IMR-90 (cell line): ENCODE measurements around the gene MTNR1B. TPM values are rescaled to one million over a fixed set of nuclear protein-coding genes. Genes with fewer than 3 reads are reported as not detected.

ENCODE experiments used
- ATAC-seq: fragments of 200-7000 bp; cut with Tn5 transposase; 2 replicates; pipeline ENCODE4 v1.9.1; 2020; ENCODE audit warnings: low read depth, mild to moderate bottlenecking, moderate library complexity
- BruUV-seq: library from RNA; stranded (reverse); fragments of 400-500 nt; replicated peaks from 2 replicates; lab custom pipeline; 2021; lab: Mats Ljungman, UMichigan
- CTCF ChIA-PET: fragments of 300-600 bp; formaldehyde crosslinking; extraction: SDS; loops from one replicate; lab custom pipeline; 2021; ENCODE audit warnings: antibody characterized with exemption; lab: Yijun Ruan, JAX
- POLR2A ChIA-PET: fragments of 300-600 bp; sonication (Branson Sonifier 250); formaldehyde crosslinking; loops from one replicate; lab custom pipeline; 2022; ENCODE audit warnings: antibody characterized with exemption; ENCODE audit not compliant: unreplicated experiment; lab: Charles Lee
- DNase-seq: peaks from one replicate; pipeline ENCODE4 v3.0.0; 2013
- H2AFZ ChIP-seq: replicated peaks from 2 replicates; pipeline ENCODE3; 2013; ENCODE audit warnings: low read length, mild to moderate bottlenecking; ENCODE audit not compliant: poor library complexity
- H2AK5ac ChIP-seq: 2 replicates; pipeline ENCODE4 v1.6.1; 2013; ENCODE audit warnings: low read depth, low read length, inconsistent platforms
- H2AK9ac ChIP-seq: replicated peaks from 2 replicates; pipeline ENCODE3; 2013; ENCODE audit warnings: mild to moderate bottlenecking, low read depth, low read length, moderate library complexity; ENCODE audit not compliant: poor library complexity
- H2BK120ac ChIP-seq: 2 replicates; pipeline ENCODE4 v1.6.1; 2013; ENCODE audit warnings: low read depth, low read length, inconsistent platforms
- H2BK15ac ChIP-seq: 3 replicates; pipeline ENCODE4 v1.6.1; 2013; ENCODE audit warnings: low read depth, low read length, inconsistent platforms
- H2BK20ac ChIP-seq: 2 replicates; pipeline ENCODE4 v1.6.1; 2013; ENCODE audit warnings: low read depth, mild to moderate bottlenecking, inconsistent platforms, low read length, moderate library complexity
- H2BK5ac ChIP-seq: 2 replicates; pipeline ENCODE4 v1.6.1; 2013; ENCODE audit warnings: mild to moderate bottlenecking, low read depth, low read length, inconsistent platforms; ENCODE audit not compliant: poor library complexity, severe bottlenecking
- H3K14ac ChIP-seq: replicated peaks from 2 replicates; pipeline ENCODE4 v1.6.1; 2013; ENCODE audit warnings: low read depth, low read length, inconsistent platforms
- H3K18ac ChIP-seq: 2 replicates; pipeline ENCODE4 v1.6.1; 2013; ENCODE audit warnings: low read depth, low read length, control low read depth
- H3K23ac ChIP-seq: 2 replicates; pipeline ENCODE4 v1.6.1; 2013; ENCODE audit warnings: low read depth, low read length, inconsistent platforms
- H3K27ac ChIP-seq: 2 replicates; pipeline ENCODE4 v1.5.1; 2013; ENCODE audit warnings: mild to moderate bottlenecking, control low read depth, low read length; ENCODE audit not compliant: insufficient read depth
- H3K27me3 ChIP-seq: 2 replicates; pipeline ENCODE4 v1.6.1; 2013; ENCODE audit warnings: low read length; ENCODE audit not compliant: control insufficient read depth, insufficient read depth
- H3K36me3 ChIP-seq: 2 replicates; pipeline ENCODE4 v1.6.1; 2013; ENCODE audit warnings: low read length, mixed read lengths; ENCODE audit not compliant: control insufficient read depth, insufficient read depth
- H3K4ac ChIP-seq: 2 replicates; pipeline ENCODE4 v1.6.1; 2013; ENCODE audit warnings: low read depth, low read length, inconsistent platforms
- H3K4me1 ChIP-seq: 2 replicates; pipeline ENCODE4 v1.6.1; 2013; ENCODE audit warnings: low read length, mixed read lengths; ENCODE audit not compliant: control insufficient read depth, insufficient read depth
- H3K4me2 ChIP-seq: 2 replicates; pipeline ENCODE4 v1.6.1; 2013; ENCODE audit warnings: low read depth, mild to moderate bottlenecking, control low read depth, low read length, moderate library complexity
- H3K4me3 ChIP-seq: 2 replicates; pipeline ENCODE4 v1.5.1; 2013; ENCODE audit warnings: low read depth, mild to moderate bottlenecking, control low read depth, low read length, moderate library complexity; ENCODE audit not compliant: insufficient read depth
- H3K56ac ChIP-seq: 2 replicates; pipeline ENCODE4 v1.6.1; 2013; ENCODE audit warnings: low read length, inconsistent platforms; ENCODE audit not compliant: insufficient read depth; ENCODE audit errors: extremely low read depth
- H3K79me1 ChIP-seq, 2 experiments: 2 replicates each; pipeline ENCODE4 v1.6.1; 2013; ENCODE audit warnings: low read length in 2 of 2, inconsistent platforms in 1 of 2, low read depth in 1 of 2
- H3K9ac ChIP-seq: 2 replicates; pipeline ENCODE4 v1.6.1; 2013; ENCODE audit warnings: low read depth, low read length, control low read depth
- H3K9me1 ChIP-seq: 2 replicates; pipeline ENCODE4 v1.6.1; 2013; ENCODE audit warnings: low read length, inconsistent platforms; ENCODE audit not compliant: insufficient read depth
- H3K9me3 ChIP-seq: 2 replicates; pipeline ENCODE4 v1.6.1; 2013; ENCODE audit warnings: low read length; ENCODE audit not compliant: control insufficient read depth, insufficient read depth
- H4K20me1 ChIP-seq: 2 replicates; pipeline ENCODE4 v1.6.1; 2013; ENCODE audit warnings: low read length, inconsistent platforms; ENCODE audit not compliant: insufficient read depth
- H4K5ac ChIP-seq: 2 replicates; pipeline ENCODE4 v1.6.1; 2013; ENCODE audit warnings: mild to moderate bottlenecking, low read depth, low read length, control low read depth
- H4K8ac ChIP-seq, 2 experiments: 2 replicates each; pipeline ENCODE4 v1.6.1; 2013; ENCODE audit warnings: low read depth in 2 of 2, low read length in 2 of 2, control low read depth in 1 of 2, inconsistent platforms in 1 of 2
- H4K91ac ChIP-seq: 2 replicates; pipeline ENCODE4 v1.6.1; 2013; ENCODE audit warnings: low read depth, low read length, inconsistent platforms; ENCODE audit not compliant: insufficient read depth
- FOS ChIP-seq: fragments of 150-350 bp; IDR thresholded peaks from 2 replicates; pipeline ENCODE4 v1.6.1; 2016; ENCODE audit warnings: low read depth, low read length
- NFE2L2 ChIP-seq: fragments of 150-350 bp; IDR thresholded peaks from 2 replicates; pipeline ENCODE4 v1.6.1; 2016; ENCODE audit warnings: low read depth, mild to moderate bottlenecking, low read length
- POLR2A ChIP-seq: IDR thresholded peaks from 2 replicates; pipeline ENCODE4 v1.6.1; 2012; ENCODE audit warnings: mild to moderate bottlenecking, low read depth, low read length
- WGBS, 2 experiments: methylation state at CpG; one replicate each; pipeline versions ENCODE4 v1.1.5 to v1.1.7; 2013; ENCODE audit warnings: missing lambda C conversion rate in 2 of 2; ENCODE audit not compliant: insufficient read length in 1 of 2; ENCODE audit errors: extremely low coverage in 2 of 2; 5-methylcytosine and 5-hydroxymethylcytosine counted together
- dilution Hi-C: fragments of 300-500 bp; cut with HindIII; formaldehyde crosslinking; loops from one replicate; pipeline ENCODE4 v1.14.3; 2018; ENCODE audit warnings: low sequenced_read_pairs; ENCODE audit not compliant: unreplicated experiment
- in situ Hi-C: fragments of 300-500 bp; cut with MboI; formaldehyde crosslinking; loops from 3 replicates; pipeline ENCODE4 v1.14.3; 2019; ENCODE audit warnings: low sequenced_read_pairs, inconsistent platforms, mixed read lengths
- intact Hi-C: fragments of 100-400 bp; cut with micrococcal nuclease; formaldehyde crosslinking; loops from 2 replicates; pipeline ENCODE4 v1.10.0; 2022
- polyA plus RNA-seq, 3 experiments: library from polyadenylated mRNA; depleted of rRNA; stranded (reverse); fragments of >200 nt; gene quantifications; 2 replicates each; pipeline ENCODE4 v1.2.3, GENCODE V29; 2012; ENCODE audit warnings: low replicate concordance in 1 of 3
- total RNA-seq: library from RNA; depleted of rRNA; stranded (reverse); fragments of >200 nt; gene quantifications from 2 replicates; pipeline ENCODE4 v1.2.3, GENCODE V29; 2012
- TF ChIP-seq, protein P1 (sequence below): fragments of 150-350 bp; IDR thresholded peaks from 2 replicates; pipeline ENCODE4 v1.6.1; 2017; ENCODE audit warnings: mild to moderate bottlenecking, antibody characterized with exemption, low read length, low read depth
- TF ChIP-seq, protein P2 (sequence below): conservative IDR thresholded peaks from 2 replicates; pipeline ENCODE4 v1.5.1; 2012; ENCODE audit warnings: mild to moderate bottlenecking, low read depth, low read length, improper control_type of control experiment

MTNR1B gene
- total and polyA plus RNA-seq, 2 of the 4 experiments (the other 2 are of a cell fraction) = under 0.01 to 0.07 TPM

DNA sequence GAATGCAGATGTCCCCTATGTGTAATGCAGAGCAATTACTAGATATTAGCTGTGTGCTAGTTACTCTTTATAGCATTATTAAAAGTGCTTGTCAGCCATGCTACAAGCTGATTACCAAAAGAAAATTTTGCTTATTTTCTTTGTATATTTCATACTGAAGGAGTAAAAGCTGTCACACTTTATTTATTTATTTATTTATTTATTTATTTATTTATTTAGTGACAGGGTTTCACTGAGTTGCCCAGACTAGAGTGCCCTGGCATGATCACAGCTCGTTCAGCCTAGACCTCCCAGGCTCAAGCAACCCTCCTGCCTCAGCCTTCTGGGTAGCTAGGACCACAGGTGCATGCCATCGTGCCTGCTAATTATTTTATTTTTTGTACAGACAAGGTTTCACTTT is 4.3 kb upstream of the MTNR1B start:
- CTCF ChIA-PET = no interaction called here
- H3K4me1 ChIP-seq = 0 out of 2 replicates have a peak, but pooled peaks cover 3% of the 10 kb centered on the region
- ATAC-seq = no peak
- POLR2A ChIA-PET = no interaction called here
- no peaks in the 10 kb centered on the region for H4K20me1 ChIP-seq
- H3K9me1 ChIP-seq = no peaks in the 10 kb centered on the region
- no peak overlapping the region for H4K5ac ChIP-seq
- no TSS peak for BruUV-seq
- no peak overlapping the region for H3K14ac ChIP-seq
- H2BK120ac ChIP-seq = no peak overlapping the region
- TF ChIP-seq, protein P1, sequence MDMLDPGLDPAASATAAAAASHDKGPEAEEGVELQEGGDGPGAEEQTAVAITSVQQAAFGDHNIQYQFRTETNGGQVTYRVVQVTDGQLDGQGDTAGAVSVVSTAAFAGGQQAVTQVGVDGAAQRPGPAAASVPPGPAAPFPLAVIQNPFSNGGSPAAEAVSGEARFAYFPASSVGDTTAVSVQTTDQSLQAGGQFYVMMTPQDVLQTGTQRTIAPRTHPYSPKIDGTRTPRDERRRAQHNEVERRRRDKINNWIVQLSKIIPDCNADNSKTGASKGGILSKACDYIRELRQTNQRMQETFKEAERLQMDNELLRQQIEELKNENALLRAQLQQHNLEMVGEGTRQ = no peak
- TF ChIP-seq NFE2L2 (no peak), POLR2A (no peak), FOS (no peak)
- TF ChIP-seq, protein P2, sequence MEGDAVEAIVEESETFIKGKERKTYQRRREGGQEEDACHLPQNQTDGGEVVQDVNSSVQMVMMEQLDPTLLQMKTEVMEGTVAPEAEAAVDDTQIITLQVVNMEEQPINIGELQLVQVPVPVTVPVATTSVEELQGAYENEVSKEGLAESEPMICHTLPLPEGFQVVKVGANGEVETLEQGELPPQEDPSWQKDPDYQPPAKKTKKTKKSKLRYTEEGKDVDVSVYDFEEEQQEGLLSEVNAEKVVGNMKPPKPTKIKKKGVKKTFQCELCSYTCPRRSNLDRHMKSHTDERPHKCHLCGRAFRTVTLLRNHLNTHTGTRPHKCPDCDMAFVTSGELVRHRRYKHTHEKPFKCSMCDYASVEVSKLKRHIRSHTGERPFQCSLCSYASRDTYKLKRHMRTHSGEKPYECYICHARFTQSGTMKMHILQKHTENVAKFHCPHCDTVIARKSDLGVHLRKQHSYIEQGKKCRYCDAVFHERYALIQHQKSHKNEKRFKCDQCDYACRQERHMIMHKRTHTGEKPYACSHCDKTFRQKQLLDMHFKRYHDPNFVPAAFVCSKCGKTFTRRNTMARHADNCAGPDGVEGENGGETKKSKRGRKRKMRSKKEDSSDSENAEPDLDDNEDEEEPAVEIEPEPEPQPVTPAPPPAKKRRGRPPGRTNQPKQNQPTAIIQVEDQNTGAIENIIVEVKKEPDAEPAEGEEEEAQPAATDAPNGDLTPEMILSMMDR = no peak
- H3K4ac ChIP-seq = no peak overlapping the region
- H3K18ac ChIP-seq = no peak overlapping the region
- no peak overlapping the region for H3K4me3 ChIP-seq
- no peaks in the 10 kb centered on the region for H3K9me3 ChIP-seq
- H3K4me2 ChIP-seq = no peak overlapping the region
- intact Hi-C loops (no loop called here), dilution Hi-C loops (no loop called here), in situ Hi-C loops (no loop called here)
- no peak overlapping the region for H2BK5ac ChIP-seq
- no peak overlapping the region for H4K91ac ChIP-seq
- H2BK15ac ChIP-seq = no peak overlapping the region
- H2BK20ac ChIP-seq = no peak overlapping the region
- H2AK9ac ChIP-seq = no peak overlapping the region
- no peak overlapping the region for H3K9ac ChIP-seq
- 100% methylated on average over 1 of the region's 2 CpGs; no CpG with 5 or more reads in 1 of the 2 experiments for WGBS, 2 experiments
- H3K27me3 ChIP-seq = peaks cover 7% of the 10 kb centered on the region
- H4K8ac ChIP-seq = no peak overlapping the region
- no peaks in the 10 kb centered on the region for H3K36me3 ChIP-seq
- no peak overlapping the region for H3K23ac ChIP-seq
- H3K27ac ChIP-seq = no peak overlapping the region
- H3K79me1 ChIP-seq = no peaks in the 10 kb centered on the region
- H2AFZ ChIP-seq = no peak overlapping the region
- H3K56ac ChIP-seq = no peak overlapping the region
- no peak for DNase-seq
- H2AK5ac ChIP-seq = no peak overlapping the region
